Ectodermal cell (in vitro differentiated cells): ENCODE data around the gene MTURN.
A peak's percentile ranks its signal among the peaks of the same experiment; 100 is the strongest.

Experiments used
- H3K27ac ChIP-seq: 2 replicates; pipeline ENCODE4 v1.7.0; 2013; ENCODE audit warnings: mild to moderate bottlenecking, low read depth, low read length; ENCODE audit not compliant: insufficient read depth, poor library complexity, severe bottlenecking
- H3K27me3 ChIP-seq: 2 replicates; pipeline ENCODE4 v1.7.0; 2013; ENCODE audit warnings: mild to moderate bottlenecking, low read length; ENCODE audit not compliant: insufficient read depth, control insufficient read depth, poor library complexity, severe bottlenecking
- H3K36me3 ChIP-seq: one replicate; pipeline ENCODE4 v1.7.0; 2013; ENCODE audit warnings: low read length; ENCODE audit not compliant: control insufficient read depth, insufficient read depth
- H3K4me1 ChIP-seq: one replicate; pipeline ENCODE4 v1.7.0; 2013; ENCODE audit warnings: low read length; ENCODE audit not compliant: control insufficient read depth, insufficient read depth
- H3K4me3 ChIP-seq: 2 replicates; pipeline ENCODE4 v1.7.0; 2013; ENCODE audit warnings: low read depth, low read length, control low read depth; ENCODE audit not compliant: insufficient read depth
- H3K9me3 ChIP-seq: 2 replicates; pipeline ENCODE4 v1.7.0; 2013; ENCODE audit warnings: mild to moderate bottlenecking, low read length, moderate library complexity; ENCODE audit not compliant: control insufficient read depth
- WGBS, 2 experiments: methylation state at CpG; one replicate each; pipeline ENCODE4 v1.1.7; 2013; ENCODE audit warnings: missing lambda C conversion rate in 2 of 2; 5-methylcytosine and 5-hydroxymethylcytosine counted together

The MTURN gene

DNA sequence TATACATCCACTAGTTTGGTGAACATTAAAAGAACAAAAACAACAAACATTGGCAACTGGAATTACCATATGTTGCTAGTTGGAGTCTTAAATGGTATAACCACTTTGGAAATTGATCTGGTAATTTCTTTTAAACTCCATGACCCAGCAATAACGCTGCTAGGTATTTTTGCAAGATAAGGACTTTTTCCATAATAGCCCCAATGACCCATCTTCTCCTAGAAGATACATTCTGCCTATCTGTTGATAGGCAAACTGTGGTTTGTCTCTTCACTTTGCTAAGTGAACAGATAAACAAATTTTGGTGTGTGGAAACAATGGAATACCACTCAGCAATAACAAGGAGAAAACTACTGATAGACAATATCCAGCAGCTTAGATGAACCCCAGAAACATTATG, 30.6 kb upstream of the MTURN start:
- Histone ChIP-seq H3K4me3 (no peak overlapping the region), H3K27ac (no peak overlapping the region), H3K36me3 (no peaks in the 10 kb centered on the region), H3K27me3 (no peaks in the 10 kb centered on the region), H3K9me3 (peaks cover under 1% of the 10 kb centered on the region), H3K4me1 (no peaks in the 10 kb centered on the region)
- 92% methylated on average over 1 of the region's 1 CpG; no CpG with 5 or more reads in 1 of the 2 experiments for WGBS, 2 experiments

DNA sequence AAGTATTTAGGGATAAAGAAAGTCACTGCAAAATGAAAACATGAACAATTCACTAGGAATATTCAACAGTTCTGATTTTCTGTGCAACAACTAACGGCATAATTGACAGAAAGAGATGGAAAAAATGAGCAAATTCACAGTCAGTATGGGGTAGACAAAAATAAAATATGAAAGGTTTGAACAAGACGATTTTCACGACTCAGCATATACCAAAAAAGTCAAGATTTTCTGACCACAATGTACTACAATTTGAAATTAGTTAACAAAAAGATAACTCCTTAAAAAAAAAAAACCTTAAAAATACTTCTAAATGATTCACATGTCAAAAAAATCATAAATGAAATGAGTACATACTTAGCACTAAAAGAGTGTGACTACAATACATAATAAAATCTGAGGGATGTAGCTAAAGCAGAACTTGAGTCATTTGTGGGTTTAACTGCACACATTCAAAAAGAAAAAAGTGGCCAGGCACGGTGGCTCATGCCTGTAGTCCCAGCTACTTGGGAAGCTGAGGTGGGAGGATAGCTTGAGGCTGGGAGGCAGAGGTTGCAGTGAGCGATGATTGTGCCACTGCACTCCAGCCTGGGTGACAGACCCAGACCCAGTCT, 22.6 kb upstream of the MTURN start:
- H3K4me1 ChIP-seq: peaks cover 3% of the 10 kb centered on the region
- H3K4me3 ChIP-seq: no peak overlapping the region
- H3K9me3 ChIP-seq: no peaks in the 10 kb centered on the region
- H3K27me3 ChIP-seq: no peaks in the 10 kb centered on the region
- no peak overlapping the region for H3K27ac ChIP-seq
- no peaks in the 10 kb centered on the region for H3K36me3 ChIP-seq
- 94 to 100% methylated on average over 5 of the region's 5 CpGs for WGBS, 2 experiments

DNA sequence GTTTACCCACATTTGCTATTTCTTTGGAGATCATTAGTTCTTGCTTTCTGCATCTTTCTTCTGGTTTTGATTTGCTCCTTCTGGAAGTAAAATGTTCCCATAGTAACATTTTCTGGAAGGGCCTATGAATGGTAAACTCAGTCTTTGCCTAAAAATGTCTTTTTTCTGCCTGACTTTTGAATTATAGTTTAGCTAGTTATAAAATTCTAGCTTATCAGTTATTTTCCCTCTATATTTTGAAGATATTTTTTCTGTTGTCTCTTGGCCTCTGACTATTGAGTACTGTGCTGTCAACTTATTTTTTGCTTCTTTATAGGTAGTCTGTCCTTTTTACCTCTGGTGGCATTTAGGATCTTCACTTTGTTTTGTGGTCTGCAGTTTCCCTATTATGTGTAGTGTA, 21.6 kb upstream of the MTURN start:
- Histone ChIP-seq H3K4me3 (no peak overlapping the region), H3K9me3 (no peaks in the 10 kb centered on the region), H3K27ac (no peak overlapping the region), H3K4me1 (peaks cover 3% of the 10 kb centered on the region), H3K36me3 (no peaks in the 10 kb centered on the region), H3K27me3 (no peaks in the 10 kb centered on the region)

DNA sequence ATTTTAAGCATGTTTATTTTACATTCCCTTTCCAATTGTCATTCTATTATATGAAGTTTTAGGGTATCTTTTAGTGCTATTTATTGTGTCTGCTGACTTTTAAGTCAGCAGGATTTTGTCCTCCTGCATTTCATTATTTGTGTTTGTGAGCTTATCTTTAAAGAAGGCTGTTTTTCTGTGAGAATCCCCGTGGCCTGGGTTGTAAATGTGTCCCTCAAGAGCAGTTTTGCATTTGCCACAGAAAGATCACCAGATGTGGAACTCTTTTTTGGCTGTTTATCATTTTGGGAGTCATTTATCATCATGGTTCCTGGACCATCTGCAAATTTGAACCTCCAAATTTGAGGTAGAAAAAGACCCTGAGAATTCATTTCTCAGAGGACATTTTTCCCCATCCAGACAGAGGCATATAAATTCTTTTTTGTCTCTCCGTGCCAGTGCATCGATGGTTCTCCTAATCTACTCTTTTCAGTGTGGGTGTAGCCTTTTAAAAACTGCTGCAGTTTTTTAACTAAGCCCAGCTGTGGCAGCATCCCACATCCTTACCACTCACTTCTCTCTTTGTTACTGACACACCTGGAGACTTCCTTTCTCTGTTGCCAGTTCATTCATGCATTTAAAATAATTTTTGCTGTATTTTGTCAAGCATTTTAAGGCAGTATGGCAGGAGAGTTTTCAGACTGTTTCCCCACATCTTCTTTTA, 20.1 kb upstream of the MTURN start:
- Histone ChIP-seq H3K27ac (no peak overlapping the region), H3K4me3 (no peak overlapping the region), H3K9me3 (no peaks in the 10 kb centered on the region), H3K27me3 (no peaks in the 10 kb centered on the region), H3K4me1 (peaks cover 3% of the 10 kb centered on the region), H3K36me3 (no peaks in the 10 kb centered on the region)
- 94 to 98% methylated on average over 3 of the region's 3 CpGs for WGBS, 2 experiments

DNA sequence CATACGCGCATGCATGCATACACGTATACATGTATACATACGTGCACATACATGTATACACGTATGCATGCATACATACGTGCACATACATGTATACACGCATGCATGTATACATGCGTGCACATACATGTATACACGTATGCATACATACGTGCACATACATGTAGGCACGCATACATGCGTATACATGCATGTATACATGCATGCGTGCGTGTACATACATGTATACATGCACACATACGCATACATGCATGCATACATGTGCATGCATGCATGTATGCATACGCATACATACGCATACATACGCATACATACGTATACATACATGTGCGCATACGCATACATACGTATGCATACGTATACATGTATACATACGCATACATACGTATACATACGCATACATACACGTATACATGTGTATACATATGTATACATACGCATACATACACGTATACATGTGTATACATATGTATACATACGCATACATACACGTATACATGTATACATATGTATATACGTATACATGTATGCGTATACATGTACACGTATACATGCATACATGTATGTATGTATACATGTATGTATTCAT, 19.0 kb upstream of the MTURN start:
- Histone ChIP-seq H3K4me3 (no peak overlapping the region), H3K27me3 (no peaks in the 10 kb centered on the region), H3K27ac (no peak overlapping the region), H3K36me3 (no peaks in the 10 kb centered on the region), H3K9me3 (no peaks in the 10 kb centered on the region), H3K4me1 (peaks cover 3% of the 10 kb centered on the region)
- 90 to 91% methylated on average over 29 to 31 of the region's 34 CpGs for WGBS, 2 experiments

DNA sequence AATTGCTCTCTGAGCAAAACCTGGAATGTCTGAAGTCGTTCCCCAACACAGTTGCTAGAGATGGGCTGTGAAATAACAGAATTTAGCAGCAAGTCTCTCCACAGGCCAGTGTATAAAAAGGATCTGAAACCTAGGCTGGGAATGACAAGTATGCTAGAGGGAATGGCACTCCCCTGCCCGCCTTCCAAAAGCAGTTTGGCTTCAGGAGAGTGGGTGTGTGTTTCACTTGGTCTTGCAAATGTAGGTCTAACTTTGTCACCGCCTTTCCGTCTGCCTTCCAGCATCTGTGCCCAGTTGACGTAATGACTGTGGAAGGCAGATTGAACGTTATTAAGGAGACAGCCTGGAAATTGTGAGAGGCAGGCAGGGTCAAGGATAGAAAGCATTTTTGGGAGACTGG, 18.0 kb upstream of the MTURN start:
- Histone ChIP-seq H3K27ac (no peak overlapping the region), H3K36me3 (no peaks in the 10 kb centered on the region), H3K4me1 (peaks cover 3% of the 10 kb centered on the region), H3K4me3 (no peak overlapping the region), H3K9me3 (no peaks in the 10 kb centered on the region), H3K27me3 (no peaks in the 10 kb centered on the region)
- 89 to 91% methylated on average over 6 of the region's 6 CpGs for WGBS, 2 experiments

DNA sequence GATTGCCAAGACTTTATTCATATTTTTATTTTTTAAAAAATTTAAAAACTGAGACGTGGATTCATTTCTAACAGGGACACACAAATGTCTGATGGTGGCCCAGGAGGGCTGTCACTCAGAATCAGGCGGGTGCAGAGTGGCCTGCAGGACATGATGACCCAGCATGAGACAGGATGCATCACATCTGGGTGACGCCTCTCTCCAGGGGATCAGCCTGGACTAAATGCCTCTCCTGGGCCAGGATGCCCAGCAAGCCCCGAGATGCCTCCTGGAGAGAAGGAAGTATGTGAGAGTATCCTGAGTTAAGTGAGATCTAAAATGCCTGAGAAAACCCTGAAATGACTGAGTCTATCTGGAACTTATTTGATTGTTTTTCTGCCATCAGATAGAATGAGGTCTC, 16.9 kb upstream of the MTURN start:
- H3K27ac ChIP-seq: no peak overlapping the region
- H3K9me3 ChIP-seq: no peaks in the 10 kb centered on the region
- WGBS, 2 experiments: 91 to 95% methylated on average over 4 of the region's 4 CpGs

DNA sequence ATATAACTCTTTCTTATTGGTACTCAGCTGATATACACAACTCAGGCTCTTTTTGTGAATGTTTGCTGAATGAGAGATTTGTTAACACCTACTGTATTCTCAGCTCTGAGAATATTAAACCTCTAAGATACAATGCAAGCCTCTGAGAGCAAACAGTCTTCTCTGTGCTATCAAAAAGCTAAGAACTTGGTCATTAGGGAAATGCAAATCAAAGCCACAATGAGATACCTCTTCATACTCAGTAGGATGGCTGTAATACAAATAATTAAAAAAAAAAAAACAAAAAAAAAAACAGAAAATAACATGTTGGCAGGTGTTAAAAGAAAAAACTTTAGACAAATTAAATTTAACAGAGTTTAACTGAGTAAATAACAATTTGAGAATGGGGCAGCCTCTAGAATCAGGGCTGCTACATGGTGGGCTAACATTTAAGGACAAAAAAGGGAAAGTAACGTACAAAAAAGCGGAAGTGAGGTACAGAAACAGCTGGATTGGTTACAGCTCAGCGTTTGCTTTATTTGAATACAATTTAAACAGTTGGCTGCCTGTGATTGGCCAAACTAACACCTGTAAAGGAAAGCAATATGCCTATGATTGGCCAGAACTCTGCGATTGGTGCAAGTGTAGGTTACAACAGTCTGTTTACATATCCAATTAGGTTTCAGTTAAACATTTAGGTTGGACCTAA, 14.8 kb upstream of the MTURN start:
- H3K27ac ChIP-seq: no peak overlapping the region
- H3K27me3 ChIP-seq: no peaks in the 10 kb centered on the region
- 92 to 96% methylated on average over 4 of the region's 4 CpGs for WGBS, 2 experiments

More for the DNA sequence above, 16.9 kb upstream of the MTURN start:
- H3K4me1 ChIP-seq: peaks cover 3% of the 10 kb centered on the region
- no peak overlapping the region for H3K4me3 ChIP-seq
- no peaks in the 10 kb centered on the region for H3K36me3 ChIP-seq
- H3K27me3 ChIP-seq: no peaks in the 10 kb centered on the region

DNA sequence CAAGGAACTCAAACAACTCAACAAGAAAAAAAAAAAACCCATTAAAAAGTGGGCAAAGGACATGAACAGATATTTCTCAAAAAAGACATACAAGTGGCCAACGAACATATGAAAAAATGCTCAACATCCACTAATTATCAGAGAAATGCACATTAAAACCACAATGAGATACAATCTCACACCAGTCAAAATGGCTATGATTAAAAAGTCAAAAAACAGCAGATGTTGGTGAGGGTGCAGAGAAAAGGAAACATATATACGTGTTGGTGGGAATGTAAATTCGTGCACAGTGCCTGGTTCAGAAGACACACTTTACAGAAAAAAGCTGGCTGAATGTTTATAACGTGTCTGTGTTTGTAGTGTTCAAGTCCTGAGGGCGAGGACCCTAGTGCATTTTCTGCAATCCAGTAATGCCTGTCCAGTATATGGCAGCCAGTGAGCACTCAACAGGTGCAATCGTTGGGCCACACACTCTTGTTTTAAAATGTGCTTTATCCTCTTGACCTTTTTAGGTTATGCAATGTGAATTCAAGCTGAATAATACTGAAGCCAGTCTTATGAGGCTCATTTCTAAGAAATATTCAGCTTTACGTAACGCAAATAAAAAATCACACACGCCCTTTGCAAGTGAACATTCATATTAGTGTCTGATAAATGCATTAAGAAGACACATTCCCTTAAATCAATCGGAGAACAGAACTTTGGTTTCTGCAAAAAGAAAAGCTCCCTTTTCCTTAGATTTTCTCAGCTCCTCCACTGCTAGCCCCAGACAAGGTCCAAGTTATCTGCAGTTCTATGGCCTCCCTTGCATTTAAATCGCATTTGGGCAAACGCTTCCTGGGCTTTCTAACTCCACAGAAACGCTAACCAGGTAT, 813 bp upstream of the MTURN start:
- H3K27me3 ChIP-seq: peaks cover 32% of the 10 kb centered on the region
- no peaks in the 10 kb centered on the region for H3K36me3 ChIP-seq
- no peaks in the 10 kb centered on the region for H3K9me3 ChIP-seq
- no peak overlapping the region for H3K27ac ChIP-seq
- peak overlapping the region; percentile 63 for H3K4me3 ChIP-seq
- WGBS, 2 experiments: 52% methylated on average over 13 of the region's 13 CpGs
- no peaks in the 10 kb centered on the region for H3K4me1 ChIP-seq

More for the DNA sequence above, 14.8 kb upstream of the MTURN start:
- Histone ChIP-seq H3K36me3 (no peaks in the 10 kb centered on the region), H3K4me1 (peaks cover 3% of the 10 kb centered on the region), H3K9me3 (no peaks in the 10 kb centered on the region), H3K4me3 (no peak overlapping the region)
